T47D (cell line): ENCODE data around the gene SMC3.

ENCODE experiments used
- DNase-seq, 2 experiments: peaks; one replicate each; pipeline versions ENCODE4 v3.0.0 to v3.0.0-alpha.2; 2011 to 2012; ENCODE audit warnings: low read depth in 1 of 2, low spot score in 1 of 2
- JUND ChIP-seq: IDR thresholded peaks from 2 replicates; pipeline ENCODE4 v1.6.1; 2012; ENCODE audit warnings: low read depth
- in situ Hi-C: cut with HindIII; loops from 2 replicates; pipeline ENCODE4 v1.10.0; 2016; ENCODE audit warnings: low sequenced_read_pairs, low pct_unique_long_range_greater_than_20kb

The SMC3 gene

DNA sequence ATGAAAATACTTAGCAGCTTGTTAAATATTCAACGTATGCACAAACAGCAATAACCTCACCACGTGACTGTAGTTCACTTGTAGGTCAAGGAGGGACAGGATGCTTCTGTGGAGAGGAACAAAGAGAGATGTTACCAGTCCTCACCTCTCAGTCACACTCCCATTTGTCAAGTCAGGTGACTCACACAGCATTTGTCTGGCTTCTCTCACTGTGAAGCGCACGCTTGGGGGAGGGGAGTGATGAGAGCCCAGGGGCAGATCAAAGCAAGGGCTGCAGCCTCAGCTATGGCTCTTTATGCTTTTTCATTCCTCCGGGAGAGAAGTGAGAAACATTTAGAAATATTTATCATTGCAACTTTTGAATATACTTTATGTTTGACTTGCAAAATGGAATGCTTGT lies 73.8 kb downstream of the SMC3 start:
- no peak for DNase-seq
- TF ChIP-seq JUND, result no peak
- in situ Hi-C loops, result no loop called here

DNA sequence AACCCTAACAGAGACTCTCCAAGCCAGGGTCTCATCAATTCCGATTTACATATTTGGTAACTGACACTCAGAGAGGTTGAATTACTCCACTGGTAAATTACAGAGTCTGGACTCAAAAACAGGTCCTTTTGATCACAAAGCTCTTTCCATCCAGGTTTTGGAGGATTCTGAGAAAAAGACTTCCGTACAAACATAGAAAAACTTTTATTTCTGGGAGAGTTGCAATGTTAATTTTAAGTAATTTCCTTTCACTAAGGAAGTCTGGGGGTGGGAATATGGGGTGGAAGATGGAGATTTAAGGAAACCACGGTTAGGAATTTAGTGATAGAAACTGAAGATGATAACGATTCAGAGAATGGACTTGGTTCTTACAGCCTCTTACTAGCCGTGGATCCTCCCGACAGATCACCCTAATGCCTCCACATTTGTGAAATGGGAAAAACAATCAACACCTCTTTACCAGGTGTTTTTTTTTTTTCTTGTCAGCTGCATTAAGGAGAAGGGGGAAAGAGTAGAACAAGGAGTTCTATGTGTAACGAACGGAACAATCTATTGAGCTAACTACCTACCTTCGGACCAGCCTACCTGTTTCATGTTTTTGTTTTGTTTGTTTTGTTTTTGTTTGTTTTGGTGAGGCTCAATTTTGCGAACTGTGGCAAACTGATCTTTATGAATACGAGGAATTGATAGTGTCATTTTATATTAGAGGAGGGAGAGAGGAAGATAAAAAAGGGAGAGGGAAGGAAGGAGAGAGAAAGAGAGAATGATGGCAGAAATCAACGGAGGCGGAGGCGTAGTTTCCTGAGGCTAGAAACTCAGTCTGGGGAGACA lies 74.9 kb downstream of the SMC3 start:
- in situ Hi-C loops, result no loop called here

DNA sequence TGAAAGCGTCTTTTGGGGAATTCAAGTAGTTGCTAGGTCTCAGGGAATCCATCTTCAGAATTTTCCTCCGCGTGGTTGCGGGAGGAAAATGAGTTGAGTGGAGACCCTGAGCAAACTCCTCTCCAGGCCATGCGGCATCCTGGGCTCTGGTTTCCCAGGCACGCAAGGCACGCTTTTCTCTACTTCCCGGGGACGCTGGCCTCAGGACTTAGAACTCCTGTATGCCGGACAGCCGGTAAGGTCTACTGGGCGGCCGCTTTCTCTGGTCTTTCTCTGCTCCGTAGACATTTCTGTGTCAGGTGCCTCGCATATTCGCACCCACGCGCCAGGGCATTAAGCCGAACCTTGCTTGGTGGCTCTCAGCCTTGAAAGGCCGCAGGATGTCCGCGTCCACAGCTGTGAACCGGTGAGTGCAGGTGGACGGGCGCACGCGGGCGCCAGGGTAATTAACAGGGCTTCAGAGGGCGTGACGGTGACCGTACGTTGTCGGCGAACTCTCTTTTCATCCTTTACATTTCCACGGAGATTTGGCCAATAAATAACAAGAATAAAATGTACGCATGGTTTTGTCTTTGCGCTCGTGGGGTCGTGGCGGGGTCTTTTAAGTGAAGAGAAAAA lies 75.6 kb downstream of the SMC3 start:
- TF ChIP-seq JUND, result no peak
- in situ Hi-C loops, result no loop called here
- peak in 1 of 2 experiments; percentile 30 for DNase-seq

More for the DNA sequence above, 74.9 kb downstream of the SMC3 start:
- TF ChIP-seq JUND, result no peak
- no peak for DNase-seq

DNA sequence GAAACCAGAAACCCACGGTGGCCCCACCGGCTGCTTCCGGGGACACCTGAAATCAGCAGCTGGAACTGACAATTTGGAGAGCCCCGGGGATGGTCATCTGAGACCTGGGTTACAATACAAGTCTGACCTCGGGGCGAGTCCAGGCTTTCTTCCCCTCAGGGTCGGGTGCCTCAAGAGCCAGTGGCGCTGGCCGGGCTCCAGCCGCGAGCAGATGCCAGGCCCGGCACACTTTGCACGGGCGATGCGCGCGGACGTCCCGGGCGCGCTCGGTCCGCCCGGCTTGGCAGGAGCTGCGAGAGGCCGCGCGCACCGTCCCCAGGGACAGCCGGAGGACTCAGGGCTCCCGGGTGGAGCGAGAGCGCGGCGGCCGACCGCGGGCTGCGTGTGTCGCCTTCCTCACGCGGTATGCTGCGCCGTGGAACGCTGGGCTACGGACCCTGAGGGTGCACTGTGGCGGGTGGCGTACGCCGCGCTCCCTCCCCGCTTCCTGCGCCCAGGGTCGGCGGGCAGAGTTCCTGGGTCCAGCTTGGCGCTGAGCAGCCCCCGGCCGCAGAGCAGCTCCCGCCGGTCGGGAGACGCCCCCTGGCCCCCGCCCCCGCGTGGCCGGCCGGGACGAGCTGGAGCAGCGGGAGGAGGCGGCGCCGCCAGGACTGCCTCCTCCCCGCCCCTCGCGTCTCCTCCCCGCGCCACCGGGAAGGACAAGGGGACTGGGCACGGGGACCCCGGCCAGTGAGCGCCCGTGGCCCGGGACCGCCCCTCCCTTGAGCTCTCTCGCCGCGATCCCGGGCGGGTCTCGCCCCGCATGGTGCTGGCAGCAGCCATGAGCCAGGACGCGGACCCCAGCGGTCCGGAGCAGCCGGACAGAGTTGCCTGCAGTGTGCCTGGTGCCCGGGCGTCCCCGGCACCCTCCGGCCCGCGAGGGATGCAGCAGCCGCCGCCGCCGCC lies 76.4 kb downstream of the SMC3 start, which contains the start of gene RBM20:
Gene RBM20, plus strand, starts transcription at position 684 of the 945 bp plus-strand sequence. Its CDS starts 119 bp downstream, at position 803.
- in situ Hi-C loops, result no loop called here
- peak; percentile 32 to 61 for DNase-seq
- no peak for TF ChIP-seq JUND

DNA sequence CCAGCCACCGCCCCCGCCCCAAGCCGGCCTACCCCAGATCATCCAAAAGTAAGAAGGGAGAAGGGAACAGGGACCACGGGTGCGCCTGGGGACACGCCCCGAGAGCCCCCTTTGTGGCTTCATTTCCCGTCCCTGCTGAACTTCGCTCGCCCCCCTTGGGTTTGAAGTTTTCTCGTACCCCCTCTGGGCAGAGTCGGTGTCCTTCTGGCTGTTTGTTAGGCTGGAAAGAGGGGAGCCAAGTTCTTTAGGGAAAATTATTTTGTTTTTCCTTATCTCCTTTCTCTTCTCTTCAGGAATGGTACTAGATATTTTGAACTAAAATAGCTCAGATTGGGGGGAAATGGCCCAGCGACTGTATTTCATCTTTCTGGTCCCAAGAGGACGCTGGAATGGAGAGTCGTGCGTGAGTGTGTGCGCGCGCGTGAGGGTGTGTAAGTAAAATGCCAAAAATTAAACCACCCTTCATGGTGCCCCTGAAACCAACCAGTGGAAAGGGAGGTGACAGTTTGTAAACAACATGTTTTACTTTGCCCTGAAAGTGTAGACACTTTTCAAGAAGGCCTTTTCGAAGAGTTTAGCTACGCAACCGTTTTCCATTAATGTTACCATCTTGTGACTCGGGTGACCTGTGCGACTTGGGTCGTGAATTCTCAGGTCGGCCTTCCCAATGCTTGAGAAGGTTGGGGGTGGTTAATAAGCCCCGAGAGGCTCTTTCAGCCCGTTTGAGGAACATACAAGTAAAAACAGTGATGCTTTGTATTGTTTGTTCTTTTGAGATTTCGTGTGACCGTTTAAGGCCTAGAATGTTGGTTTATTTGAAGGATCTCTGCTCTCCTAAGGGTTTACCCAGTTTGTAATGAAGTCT lies 77.3 kb downstream of the SMC3 start:
- in situ Hi-C loops, result no loop called here
- no peak for DNase-seq
- no peak for TF ChIP-seq JUND

DNA sequence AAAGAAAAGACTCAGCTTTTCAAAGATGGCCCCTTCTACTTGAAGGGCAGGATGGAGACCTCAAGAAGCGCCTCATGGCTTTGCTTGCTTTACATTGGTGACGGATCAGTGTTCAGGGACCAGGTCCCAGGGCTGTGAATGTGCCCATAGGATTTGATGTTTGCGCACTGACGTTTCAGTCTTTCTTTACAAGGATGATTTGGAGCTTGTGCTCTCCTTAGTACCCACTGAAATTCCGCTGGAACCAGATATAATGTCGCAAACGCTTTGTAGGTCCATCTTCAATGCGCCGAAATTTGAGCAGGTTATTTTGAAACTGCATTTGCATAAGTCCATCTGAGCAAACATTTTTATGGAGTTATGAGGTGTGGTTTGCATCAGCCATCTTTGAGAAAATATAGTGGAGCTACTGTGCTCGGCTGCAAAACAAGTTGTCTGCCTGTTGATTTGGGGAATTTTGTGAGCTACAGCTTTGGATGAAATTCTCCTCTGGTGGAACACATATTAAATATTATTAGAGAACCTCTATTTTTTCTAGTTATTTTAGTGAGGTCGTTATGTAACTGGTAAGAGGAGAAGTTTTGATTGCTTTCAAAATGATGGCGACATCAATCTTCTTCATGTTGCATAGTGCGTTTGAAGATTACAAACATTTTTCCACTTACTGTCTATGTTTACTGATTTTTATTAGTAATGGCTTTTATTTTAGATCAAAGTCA lies 79.1 kb downstream of the SMC3 start:
- in situ Hi-C loops, result no loop called here
- no peak for TF ChIP-seq JUND
- peak in 1 of 2 experiments; percentile 62 for DNase-seq

DNA sequence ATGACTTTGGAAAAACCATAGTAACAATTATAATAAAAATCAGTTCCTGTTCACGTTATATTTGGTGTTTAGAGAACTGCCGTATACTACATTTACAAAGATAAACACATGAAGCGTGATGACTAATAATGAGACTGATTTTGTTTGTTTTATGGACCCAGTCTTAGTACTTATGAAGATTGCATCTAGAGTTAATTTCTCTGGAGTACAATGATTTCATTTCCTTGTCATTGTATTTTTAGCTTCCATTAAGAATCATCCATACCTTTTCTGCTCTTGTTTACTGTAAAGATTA lies 79.6 kb downstream of the SMC3 start:
- in situ Hi-C loops, result no loop called here
- no peak for TF ChIP-seq JUND
- DNase-seq, result no peak

DNA sequence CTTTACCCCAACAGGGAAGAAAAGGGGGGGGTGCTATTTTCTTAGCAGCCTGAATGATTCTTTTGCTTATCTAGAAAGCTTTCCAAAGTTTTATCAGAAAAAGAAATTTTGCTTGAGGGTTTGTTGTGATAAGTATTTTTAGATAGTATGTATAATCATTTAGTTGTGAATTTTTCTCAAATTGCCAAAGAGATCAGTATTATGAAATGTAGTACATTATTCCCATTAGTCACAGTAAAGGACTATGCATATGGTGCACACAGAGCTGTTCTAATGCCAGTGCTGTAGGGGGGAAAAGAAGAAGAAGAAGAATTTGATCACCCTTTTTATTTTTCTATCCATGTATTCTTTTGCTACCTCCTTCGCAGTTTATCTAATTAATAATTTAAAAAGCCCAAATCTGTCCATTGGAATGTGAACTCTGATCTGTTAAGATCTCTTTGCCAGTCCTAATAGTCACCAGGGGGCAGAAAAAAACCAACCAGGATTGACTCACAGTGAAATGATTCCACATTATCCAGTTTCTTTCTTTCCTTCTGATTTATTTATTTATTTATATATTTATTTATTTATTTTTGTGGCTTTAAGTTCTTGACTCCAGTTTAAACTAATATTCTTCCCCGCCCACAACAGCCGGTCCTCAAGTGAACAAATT lies 81.3 kb downstream of the SMC3 start:
- in situ Hi-C loops, result no loop called here
- no peak for DNase-seq
- TF ChIP-seq JUND, result no peak

DNA sequence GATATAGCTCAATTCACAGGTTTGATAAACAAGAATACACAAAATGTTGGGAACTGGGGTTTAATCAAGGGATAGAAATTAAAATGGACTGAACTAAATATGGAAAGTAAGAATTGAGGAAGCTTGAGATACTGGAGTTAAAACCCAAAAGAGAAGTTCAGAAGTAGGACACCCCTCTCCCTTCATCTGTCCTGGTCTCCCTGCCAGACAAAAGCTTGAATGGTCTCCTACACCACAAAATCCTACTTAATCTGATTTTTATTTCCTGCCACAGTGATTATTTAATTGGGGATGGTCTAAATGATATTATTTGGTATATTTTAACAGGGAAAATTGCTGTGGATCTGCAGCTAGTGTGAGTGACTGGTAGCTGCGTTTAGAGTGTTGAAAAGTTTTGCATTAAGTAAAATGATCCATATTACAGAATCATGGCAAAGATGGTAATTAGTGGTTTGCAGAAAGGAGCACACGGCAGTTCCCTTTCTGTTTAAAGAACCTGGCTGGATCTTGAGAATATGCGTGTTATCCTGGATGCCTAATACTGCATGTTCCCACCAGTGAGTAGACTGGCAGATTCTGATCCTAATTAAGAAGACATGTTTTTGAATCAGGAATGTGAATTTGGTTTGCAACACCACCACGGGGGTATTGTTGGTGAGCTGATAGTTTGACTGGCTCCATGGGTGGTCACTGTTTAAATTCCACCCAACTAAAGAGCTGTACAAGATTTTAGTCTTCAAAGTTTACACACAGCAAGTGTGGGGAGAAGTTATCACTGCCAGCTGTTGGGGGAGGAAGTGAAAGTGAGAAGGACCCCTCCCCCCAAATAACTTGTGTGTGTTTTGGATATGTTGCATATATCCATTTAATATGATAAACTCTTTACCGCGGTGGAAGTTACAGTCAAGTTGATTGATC lies 82.1 kb downstream of the SMC3 start:
- TF ChIP-seq JUND, result no peak
- no peak for DNase-seq
- in situ Hi-C loops, result no loop called here

DNA sequence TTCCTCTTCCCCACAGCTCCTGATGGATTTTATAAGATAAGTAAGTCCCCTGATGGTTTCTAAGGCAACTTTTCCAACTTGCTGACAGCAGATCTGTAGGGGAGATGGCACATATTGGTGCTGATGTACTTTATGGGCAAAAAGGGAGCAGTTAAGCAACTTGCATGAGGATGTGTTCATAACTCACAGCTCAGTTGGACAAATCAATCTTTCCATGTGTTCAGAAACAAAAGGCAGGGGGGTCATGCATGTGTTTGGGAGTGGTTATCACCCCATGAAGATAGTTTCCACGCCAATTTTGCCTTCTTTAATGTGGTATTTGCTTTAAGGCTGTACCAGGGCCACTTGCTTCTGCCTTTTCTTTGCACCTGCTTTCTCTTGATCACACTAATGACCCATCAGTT lies 82.8 kb downstream of the SMC3 start:
- DNase-seq, result no peak
- TF ChIP-seq JUND, result no peak
- in situ Hi-C loops, result no loop called here
